ENCODE results near the gene HOXB2.

GRCh38 chr17:48546137-48546923 lies 1.4 kb upstream of the HOXB2 start:
- TF ChIP-seq CTCF (IDR thresholded peaks at IDR 0.05) (no peak), POLR2A (IDR thresholded peaks at IDR 0.05) (no peak)

Measured in esophagus squamous epithelium (tissue), 4 donors.